HepG2 (cell line): ENCODE measurements around the gene NBEA. TPM values are rescaled to one million over a fixed set of nuclear protein-coding genes. Genes with fewer than 3 reads are reported as not detected.

ENCODE experiments used
- ATAC-seq: fragments of 200-7000 bp; cut with Tn5 transposase; 3 replicates; pipeline ENCODE4 v1.9.1; 2020; ENCODE audit warnings: mild to moderate bottlenecking, moderate library complexity
- BruUV-seq: library from RNA; stranded (reverse); fragments of 400-500 nt; replicated peaks from 2 replicates; lab custom pipeline; 2021; lab: Mats Ljungman, UMichigan
- CTCF ChIA-PET: fragments of 300-600 bp; formaldehyde crosslinking; extraction: SDS; loops from one replicate; lab custom pipeline; 2021; ENCODE audit warnings: low total read pairs, inconsistent platforms, low intra/inter-chr PET ratio; lab: Yijun Ruan, JAX
- POLR2A ChIA-PET: fragments of 350-600 bp; sonication (Branson Sonifier 250); formaldehyde crosslinking; loops from one replicate; lab custom pipeline; 2020; ENCODE audit warnings: antibody characterized with exemption, inconsistent platforms; lab: Yijun Ruan, JAX
- DNase-seq: peaks from one replicate; pipeline ENCODE4 v3.0.0-alpha.2; 2015; ENCODE audit warnings: low spot score
- FAIRE-seq: peaks from 3 replicates; lab custom pipeline; 2011; peaks lifted over from hg19 to GRCh38; lab: Jason Lieb, UNC
- H2AFZ ChIP-seq: one replicate; pipeline ENCODE4 v1.6.1; 2011; ENCODE audit warnings: low read length, inconsistent platforms
- H3K27ac ChIP-seq: fragments of 300-600 bp; 3 replicates; pipeline ENCODE4 v1.8.0; 2011; ENCODE audit warnings: mixed run types, mild to moderate bottlenecking, mixed read lengths, low read length, inconsistent platforms; ENCODE audit not compliant: insufficient read depth; ENCODE audit errors: extremely low read length
- H3K27me3 ChIP-seq, 2 experiments: fragments of 200-600 bp in 1 of 2; 2 replicates in 1 of 2; 3 replicates in 1 of 2; pipeline versions ENCODE4 v1.6.0 to v1.8.0; 2011; ENCODE audit warnings: low read length in 2 of 2, mild to moderate bottlenecking in 2 of 2, moderate library complexity in 2 of 2, inconsistent platforms in 1 of 2; ENCODE audit not compliant: insufficient read depth in 2 of 2, control insufficient read depth in 1 of 2
- H3K36me3 ChIP-seq, 2 experiments: fragments of 200-600 bp in 1 of 2; replicated peaks in 1 of 2; 2 replicates in 1 of 2; 3 replicates in 1 of 2; pipeline versions ENCODE4 v1.5.1 to v1.8.0; 2011; ENCODE audit warnings: low read length in 2 of 2, inconsistent platforms in 1 of 2; ENCODE audit not compliant: insufficient read depth in 2 of 2, control insufficient read depth in 1 of 2
- H3K4me1 ChIP-seq: 2 replicates; pipeline ENCODE4 v1.5.1; 2012; ENCODE audit warnings: low read length, inconsistent platforms; ENCODE audit not compliant: insufficient read depth
- H3K4me2 ChIP-seq: 2 replicates; pipeline ENCODE4 v1.6.0; 2011; ENCODE audit warnings: low read depth, low read length, inconsistent platforms
- H3K4me3 ChIP-seq, 3 experiments: fragments of 200-600 bp in 1 of 3; sonication (generic), shearing (Covaris generic) in 1 of 3; replicated peaks in 1 of 3; 2 replicates each; pipeline ENCODE4 v1.5.1; 2011 to 2016; ENCODE audit warnings: low read length in 3 of 3, inconsistent platforms in 2 of 3, low read depth in 2 of 3, mild to moderate bottlenecking in 2 of 3, control low read depth in 1 of 3, mixed read lengths in 1 of 3; ENCODE audit not compliant: insufficient read depth in 1 of 3
- H3K79me2 ChIP-seq: one replicate; pipeline ENCODE4 v1.6.1; 2011; ENCODE audit warnings: low read length, inconsistent platforms; ENCODE audit not compliant: insufficient read depth
- H3K9ac ChIP-seq: 2 replicates; pipeline ENCODE4 v1.6.0; 2011; ENCODE audit warnings: mild to moderate bottlenecking, low read depth, low read length, inconsistent platforms; ENCODE audit not compliant: insufficient read depth
- H3K9me3 ChIP-seq: 2 replicates; pipeline ENCODE4 v1.5.1; 2012; ENCODE audit warnings: mild to moderate bottlenecking, low read length
- H4K20me1 ChIP-seq: 2 replicates; pipeline ENCODE4 v1.6.0; 2011; ENCODE audit warnings: inconsistent platforms, mild to moderate bottlenecking, low read length, moderate library complexity; ENCODE audit not compliant: insufficient read depth
- FOXO1 ChIP-seq: sonication (generic); formaldehyde crosslinking; IDR thresholded peaks from 2 replicates; pipeline ENCODE4 v1.4.0; 2020; ENCODE audit warnings: missing genetic modification reagents
- HINFP ChIP-seq: sonication (generic); formaldehyde crosslinking; IDR thresholded peaks from 2 replicates; pipeline ENCODE4 v1.4.0; 2020; ENCODE audit warnings: low read depth, mild to moderate bottlenecking, missing genetic modification reagents
- HNF1B ChIP-seq: sonication (generic); formaldehyde crosslinking; IDR thresholded peaks from 2 replicates; pipeline ENCODE4 v1.5.1; 2020; ENCODE audit warnings: mild to moderate bottlenecking, moderate library complexity, missing genetic modification reagents
- KIAA2018 ChIP-seq: sonication (generic); formaldehyde crosslinking; IDR thresholded peaks from 2 replicates; pipeline ENCODE4 v1.5.0; 2020; ENCODE audit warnings: mild to moderate bottlenecking, missing genetic modification reagents, borderline replicate concordance
- MYNN ChIP-seq: sonication (generic); formaldehyde crosslinking; IDR thresholded peaks from 2 replicates; pipeline ENCODE4 v1.4.0; 2020; ENCODE audit warnings: mild to moderate bottlenecking, low read depth, missing genetic modification reagents
- POLR2AphosphoS5 ChIP-seq: IDR thresholded peaks from 2 replicates; pipeline ENCODE4 v1.6.1; 2012; ENCODE audit warnings: low read depth, low read length
- SATB2 ChIP-seq: sonication (generic); formaldehyde crosslinking; IDR thresholded peaks from 2 replicates; pipeline ENCODE4 v1.5.0; 2020; ENCODE audit warnings: missing genetic modification reagents
- SRSF4 ChIP-seq: fragments of 200-400 bp; formaldehyde crosslinking; IDR thresholded peaks from one replicate; pipeline ENCODE4 v1.6.1; 2018; ENCODE audit warnings: mild to moderate bottlenecking, low read depth, low read length, moderate library complexity; ENCODE audit not compliant: poor library complexity, severe bottlenecking
- ZNF101 ChIP-seq: sonication (generic); formaldehyde crosslinking; IDR thresholded peaks from 2 replicates; pipeline ENCODE4 v1.4.0; 2020; ENCODE audit warnings: mild to moderate bottlenecking, low read depth, missing genetic modification reagents, borderline replicate concordance
- ZNF530 ChIP-seq: sonication (generic); formaldehyde crosslinking; IDR thresholded peaks from 2 replicates; pipeline ENCODE4 v1.5.0; 2020; ENCODE audit warnings: low read depth, mild to moderate bottlenecking, missing genetic modification reagents
- ZNF562 ChIP-seq: sonication (generic); formaldehyde crosslinking; IDR thresholded peaks from 2 replicates; pipeline ENCODE4 v1.8.0; 2022; ENCODE audit warnings: missing genetic modification reagents, borderline replicate concordance
- ZNF878 ChIP-seq: sonication (generic); formaldehyde crosslinking; IDR thresholded peaks from 2 replicates; pipeline ENCODE4 v1.8.1; 2023; ENCODE audit warnings: mild to moderate bottlenecking, missing genetic modification reagents, moderate library complexity
- WGBS: methylation state at CpG from one replicate; pipeline ENCODE4 v1.1.6; 2017; ENCODE audit warnings: low lambda C conversion rate; 5-methylcytosine and 5-hydroxymethylcytosine counted together
- in situ Hi-C: cut with HindIII; loops from 2 replicates; pipeline ENCODE4 v1.10.0; 2017; ENCODE audit warnings: low pct_unique_long_range_greater_than_20kb; ENCODE audit not compliant: extremely low pct_ligation_motif_present
- intact Hi-C: fragments of 100-400 bp; cut with micrococcal nuclease; formaldehyde crosslinking; loops from one replicate; pipeline ENCODE4 v1.10.0; 2022; ENCODE audit not compliant: unreplicated experiment
- polyA plus RNA-seq, 8 experiments: library from polyadenylated mRNA; depleted of rRNA in 3 of 8; stranded (reverse) in 7 of 8; unstranded in 1 of 8; fragments of >200 nt; fragmentation: Illumina TruSeq in 4 of 8; extraction: Trizol in 4 of 8; gene quantifications; 2 replicates each; pipeline versions ENCODE4 v1.2.1 to v1.2.3, GENCODE V29; 2011 to 2016; ENCODE audit warnings: low read depth in 4 of 8, missing spikeins in 1 of 8, mixed read lengths in 1 of 8; ENCODE audit not compliant: insufficient read depth in 1 of 8
- total RNA-seq, 5 experiments: library from RNA; depleted of rRNA; stranded (reverse); fragments of >200 nt; fragmentation: Illumina TruSeq; extraction: Trizol; gene quantifications; 2 replicates each; pipeline ENCODE4 v1.2.3, GENCODE V29; 2016; ENCODE audit warnings: low read depth in 1 of 5

Gene NBEA
- total and polyA plus RNA-seq, 2 of the 13 experiments (the other 11 are each of a cell fraction or from before 2014, with no cell fraction given): 2.7 to 2.8 TPM

GRCh38 chr13:35693134-35693784 is 751.2 kb downstream of the NBEA start:
- ATAC-seq: no peak
- H3K27ac ChIP-seq: no peak overlapping the region
- WGBS: 26% methylated on average over 9 of the region's 9 CpGs
- H3K4me3 ChIP-seq: no peak overlapping the region
- no peaks in the 10 kb centered on the region for H3K79me2 ChIP-seq
- H3K9me3 ChIP-seq: no peaks in the 10 kb centered on the region
- peaks cover 7% of the 10 kb centered on the region; the same call in 1 of the 2 replicates for H3K4me1 ChIP-seq
- intact Hi-C loops (no loop called here), in situ Hi-C loops (no loop called here)
- no peak overlapping the region for H2AFZ ChIP-seq
- no peaks in the 10 kb centered on the region for H4K20me1 ChIP-seq
- H3K4me2 ChIP-seq: no peak overlapping the region
- CTCF ChIA-PET: no interaction called here
- peaks cover 0 to 7% of the 10 kb centered on the region in 2 experiments; a peak in 2 of 5 replicates for H3K27me3 ChIP-seq
- no peak for TF ChIP-seq SRSF4
- no peak for TF ChIP-seq KIAA2018 (CRISPR knock-in tag)
- TF ChIP-seq FOXO1 (CRISPR knock-in tag): no peak
- TF ChIP-seq HINFP (CRISPR knock-in tag): no peak
- no peak for TF ChIP-seq ZNF878 (CRISPR knock-in tag)
- TF ChIP-seq ZNF101 (CRISPR knock-in tag): no peak
- TF ChIP-seq HNF1B: no peak
- TF ChIP-seq ZNF562 (CRISPR knock-in tag): no peak
- TF ChIP-seq POLR2AphosphoS5: no peak
- TF ChIP-seq ZNF530 (CRISPR knock-in tag): no peak
- no peak for TF ChIP-seq SATB2
- TF ChIP-seq MYNN (CRISPR knock-in tag): no peak
- BruUV-seq: no TSS peak
- no peaks in the 10 kb centered on the region for H3K36me3 ChIP-seq
- no peak for DNase-seq
- no peak overlapping the region for H3K9ac ChIP-seq
- POLR2A ChIA-PET: no interaction called here
- no peak for FAIRE-seq
